Measurements from ENCODE around the gene VPS13C.

- no peak for TF ChIP-seq POLR2A (IDR thresholded peaks at IDR 0.05)
- TF ChIP-seq, protein P1, sequence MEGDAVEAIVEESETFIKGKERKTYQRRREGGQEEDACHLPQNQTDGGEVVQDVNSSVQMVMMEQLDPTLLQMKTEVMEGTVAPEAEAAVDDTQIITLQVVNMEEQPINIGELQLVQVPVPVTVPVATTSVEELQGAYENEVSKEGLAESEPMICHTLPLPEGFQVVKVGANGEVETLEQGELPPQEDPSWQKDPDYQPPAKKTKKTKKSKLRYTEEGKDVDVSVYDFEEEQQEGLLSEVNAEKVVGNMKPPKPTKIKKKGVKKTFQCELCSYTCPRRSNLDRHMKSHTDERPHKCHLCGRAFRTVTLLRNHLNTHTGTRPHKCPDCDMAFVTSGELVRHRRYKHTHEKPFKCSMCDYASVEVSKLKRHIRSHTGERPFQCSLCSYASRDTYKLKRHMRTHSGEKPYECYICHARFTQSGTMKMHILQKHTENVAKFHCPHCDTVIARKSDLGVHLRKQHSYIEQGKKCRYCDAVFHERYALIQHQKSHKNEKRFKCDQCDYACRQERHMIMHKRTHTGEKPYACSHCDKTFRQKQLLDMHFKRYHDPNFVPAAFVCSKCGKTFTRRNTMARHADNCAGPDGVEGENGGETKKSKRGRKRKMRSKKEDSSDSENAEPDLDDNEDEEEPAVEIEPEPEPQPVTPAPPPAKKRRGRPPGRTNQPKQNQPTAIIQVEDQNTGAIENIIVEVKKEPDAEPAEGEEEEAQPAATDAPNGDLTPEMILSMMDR (IDR thresholded peaks at IDR 0.05): no peak
Observed at GRCh38 chr15:62107571-62108121, 47.4 kb upstream of the VPS13C start.
